Ishikawa (cell line): ENCODE data around the gene VSX1.

Experiments used
- CEBPB ChIP-seq: IDR thresholded peaks from 2 replicates; pipeline ENCODE4 v1.6.1; 2012
- CREB1 ChIP-seq: IDR thresholded peaks from 2 replicates; pipeline ENCODE4 v1.6.1; 2012; ENCODE audit warnings: low read depth
- EGR1 ChIP-seq: IDR thresholded peaks from 2 replicates; pipeline ENCODE4 v1.6.1; 2012
- EP300 ChIP-seq: IDR thresholded peaks from 2 replicates; pipeline ENCODE4 v1.6.1; 2012; ENCODE audit warnings: borderline replicate concordance
- FOXM1 ChIP-seq: IDR thresholded peaks from 2 replicates; pipeline ENCODE4 v1.6.1; 2012; ENCODE audit warnings: low read depth, borderline replicate concordance
- MAX ChIP-seq: IDR thresholded peaks from 2 replicates; pipeline ENCODE4 v1.6.1; 2012
- NFIC ChIP-seq: IDR thresholded peaks from 2 replicates; pipeline ENCODE4 v1.6.1; 2012
- RAD21 ChIP-seq: IDR thresholded peaks from 2 replicates; pipeline ENCODE4 v1.6.1; 2012; ENCODE audit warnings: low read depth
- REST ChIP-seq: IDR thresholded peaks from 2 replicates; pipeline ENCODE4 v1.6.1; 2012; ENCODE audit warnings: low read depth, mild to moderate bottlenecking
- TAF1 ChIP-seq: IDR thresholded peaks from 2 replicates; pipeline ENCODE4 v1.6.1; 2012; ENCODE audit warnings: low read depth, mild to moderate bottlenecking
- TCF12 ChIP-seq: IDR thresholded peaks from 2 replicates; pipeline ENCODE4 v1.6.1; 2012; ENCODE audit warnings: low read depth
- TEAD4 ChIP-seq: IDR thresholded peaks from 2 replicates; pipeline ENCODE4 v1.6.1; 2012
- USF1 ChIP-seq: IDR thresholded peaks from 2 replicates; pipeline ENCODE4 v1.6.1; 2012
- YY1 ChIP-seq: IDR thresholded peaks from 2 replicates; pipeline ENCODE4 v1.6.1; 2012; ENCODE audit warnings: low read depth
- ZBTB7A ChIP-seq: IDR thresholded peaks from 2 replicates; pipeline ENCODE4 v1.6.1; 2012; ENCODE audit warnings: low read depth

The VSX1 gene

GRCh38 chr20:25031241-25031640 lies 50.7 kb downstream of the VSX1 start:
- no peak for TF ChIP-seq EGR1
- no peak for TF ChIP-seq NFIC
- no peak for TF ChIP-seq MAX
- no peak for TF ChIP-seq YY1
- TF ChIP-seq USF1: no peak
- TF ChIP-seq FOXM1: no peak
- no peak for TF ChIP-seq EP300
- no peak for TF ChIP-seq CEBPB
- TF ChIP-seq CREB1: no peak
- no peak for TF ChIP-seq RAD21
- TF ChIP-seq TCF12: no peak
- no peak for TF ChIP-seq ZBTB7A
- TF ChIP-seq REST: no peak
- no peak for TF ChIP-seq TAF1
- TF ChIP-seq TEAD4: no peak

GRCh38 chr20:25030649-25031207 lies 51.2 kb downstream of the VSX1 start:
- TF ChIP-seq CEBPB (no peak), EGR1 (no peak), USF1 (no peak), YY1 (no peak), REST (peak; percentile 40; the same call in 1 of the 2 replicates)

GRCh38 chr20:25030007-25030648 lies 51.8 kb downstream of the VSX1 start:
- TF ChIP-seq MAX (no peak), USF1 (no peak)

- TF ChIP-seq ZBTB7A (no peak), CREB1 (no peak), USF1 (no peak), YY1 (no peak), EP300 (no peak), MAX (no peak)
Measured at GRCh38 chr20:25025986-25026605, 55.8 kb downstream of the VSX1 start.
